ENCODE results near the gene NRP1. TPM values are rescaled to one million over a fixed set of nuclear protein-coding genes. Genes with fewer than 3 reads are reported as not detected.

NRP1 gene
- total and polyA plus RNA-seq, 2 donors, result 15.4 to 15.8 TPM

- peaks cover 0 to 3% of the 10 kb centered on the region in 2 donors for H3K4me1 ChIP-seq (ENCODE audit: control insufficient read depth in 2 of 2, insufficient read depth in 2 of 2, low read length in 2 of 2)
- 89% methylated on average over 2 of the region's 2 CpGs for WGBS
- H3K36me3 ChIP-seq (ENCODE audit: control insufficient read depth in 2 of 2, insufficient read depth in 2 of 2, low read length in 1 of 2), result no peaks in the 10 kb centered on the region
- H3K9me3 ChIP-seq (ENCODE audit: control insufficient read depth in 2 of 2, insufficient read depth in 1 of 2, low read length in 1 of 2), result no peaks in the 10 kb centered on the region
- peak in 1 of 9 donors; percentile 25 for DNase-seq (ENCODE audit: low read depth in 6 of 9, low spot score in 9 of 9)
- no peak overlapping the region for H3K4me3 ChIP-seq (ENCODE audit: low read length in 2 of 2)
- no peaks in the 10 kb centered on the region for H3K27me3 ChIP-seq (ENCODE audit: control insufficient read depth in 2 of 2, insufficient read depth in 1 of 2, low read length in 1 of 2)
- no peak overlapping the region for H3K27ac ChIP-seq (ENCODE audit: low read depth in 1 of 2, low read length in 1 of 2)
Observed at GRCh38 chr10:33215154-33215553, 119.3 kb downstream of the NRP1 start.

GRCh38 chr10:33214174-33214573, 120.3 kb downstream of the NRP1 start:
- Histone ChIP-seq H3K27me3 (ENCODE audit: control insufficient read depth in 2 of 2, insufficient read depth in 1 of 2, low read length in 1 of 2) (no peaks in the 10 kb centered on the region), H3K4me3 (ENCODE audit: low read length in 2 of 2) (no peak overlapping the region), H3K36me3 (ENCODE audit: control insufficient read depth in 2 of 2, insufficient read depth in 2 of 2, low read length in 1 of 2) (no peaks in the 10 kb centered on the region), H3K27ac (ENCODE audit: low read depth in 1 of 2, low read length in 1 of 2) (no peak overlapping the region), H3K4me1 (ENCODE audit: control insufficient read depth in 2 of 2, insufficient read depth in 2 of 2, low read length in 2 of 2) (peaks cover 0 to 3% of the 10 kb centered on the region in 2 donors), H3K9me3 (ENCODE audit: control insufficient read depth in 2 of 2, insufficient read depth in 1 of 2, low read length in 1 of 2) (no peaks in the 10 kb centered on the region)
- no peak for DNase-seq (ENCODE audit: low read depth in 6 of 9, low spot score in 9 of 9)
- 92% methylated on average over 4 of the region's 4 CpGs for WGBS

- DNase-seq (ENCODE audit: low read depth in 6 of 9, low spot score in 9 of 9), result no peak
Observed at GRCh38 chr10:33212061-33212748, 122.3 kb downstream of the NRP1 start.

GRCh38 chr10:33211106-33211878, 123.2 kb downstream of the NRP1 start:
- H3K9me3 ChIP-seq (ENCODE audit: control insufficient read depth in 2 of 2, insufficient read depth in 1 of 2, low read length in 1 of 2), result no peaks in the 10 kb centered on the region
- peak overlapping the region in 1 of 2 donors; percentile 31 for H3K27ac ChIP-seq (ENCODE audit: low read depth in 1 of 2, low read length in 1 of 2)
- H3K4me3 ChIP-seq (ENCODE audit: low read length in 2 of 2), result no peak overlapping the region
- no peaks in the 10 kb centered on the region for H3K36me3 ChIP-seq (ENCODE audit: control insufficient read depth in 2 of 2, insufficient read depth in 2 of 2, low read length in 1 of 2)
- DNase-seq (ENCODE audit: low read depth in 6 of 9, low spot score in 9 of 9), result peak in 6 of 9 donors; percentile 4 to 63 (median 24)
- 55% methylated on average over 10 of the region's 10 CpGs for WGBS
- H3K27me3 ChIP-seq (ENCODE audit: control insufficient read depth in 2 of 2, insufficient read depth in 1 of 2, low read length in 1 of 2), result no peaks in the 10 kb centered on the region
- peaks cover 0 to 3% of the 10 kb centered on the region in 2 donors for H3K4me1 ChIP-seq (ENCODE audit: control insufficient read depth in 2 of 2, insufficient read depth in 2 of 2, low read length in 2 of 2)

More at GRCh38 chr10:33212061-33212748, 122.3 kb downstream of the NRP1 start:
- 96% methylated on average over 4 of the region's 4 CpGs for WGBS
- H3K4me3 ChIP-seq (ENCODE audit: low read length in 2 of 2), result no peak overlapping the region
- no peaks in the 10 kb centered on the region for H3K36me3 ChIP-seq (ENCODE audit: control insufficient read depth in 2 of 2, insufficient read depth in 2 of 2, low read length in 1 of 2)
- no peaks in the 10 kb centered on the region for H3K27me3 ChIP-seq (ENCODE audit: control insufficient read depth in 2 of 2, insufficient read depth in 1 of 2, low read length in 1 of 2)
- H3K4me1 ChIP-seq (ENCODE audit: control insufficient read depth in 2 of 2, insufficient read depth in 2 of 2, low read length in 2 of 2), result peaks cover 0 to 3% of the 10 kb centered on the region in 2 donors
- no peak overlapping the region for H3K27ac ChIP-seq (ENCODE audit: low read depth in 1 of 2, low read length in 1 of 2)
- no peaks in the 10 kb centered on the region for H3K9me3 ChIP-seq (ENCODE audit: control insufficient read depth in 2 of 2, insufficient read depth in 1 of 2, low read length in 1 of 2)

GRCh38 chr10:33209802-33210201, 124.7 kb downstream of the NRP1 start:
- Histone ChIP-seq H3K36me3 (ENCODE audit: control insufficient read depth in 2 of 2, insufficient read depth in 2 of 2, low read length in 1 of 2) (no peaks in the 10 kb centered on the region), H3K9me3 (ENCODE audit: control insufficient read depth in 2 of 2, insufficient read depth in 1 of 2, low read length in 1 of 2) (no peaks in the 10 kb centered on the region), H3K4me1 (ENCODE audit: control insufficient read depth in 2 of 2, insufficient read depth in 2 of 2, low read length in 2 of 2) (peaks cover 0 to 3% of the 10 kb centered on the region in 2 donors), H3K27me3 (ENCODE audit: control insufficient read depth in 2 of 2, insufficient read depth in 1 of 2, low read length in 1 of 2) (no peaks in the 10 kb centered on the region), H3K4me3 (ENCODE audit: low read length in 2 of 2) (no peak overlapping the region), H3K27ac (ENCODE audit: low read depth in 1 of 2, low read length in 1 of 2) (no peak overlapping the region)
- WGBS, result 96% methylated on average over 3 of the region's 3 CpGs
- no peak for DNase-seq (ENCODE audit: low read depth in 6 of 9, low spot score in 9 of 9)

GRCh38 chr10:33208166-33208565, 126.3 kb downstream of the NRP1 start:
- no peak overlapping the region for H3K27ac ChIP-seq (ENCODE audit: low read depth in 1 of 2, low read length in 1 of 2)
- no peaks in the 10 kb centered on the region for H3K36me3 ChIP-seq (ENCODE audit: control insufficient read depth in 2 of 2, insufficient read depth in 2 of 2, low read length in 1 of 2)
- WGBS, result 98% methylated on average over 4 of the region's 4 CpGs
- no peak for DNase-seq (ENCODE audit: low read depth in 6 of 9, low spot score in 9 of 9)
- H3K9me3 ChIP-seq (ENCODE audit: control insufficient read depth in 2 of 2, insufficient read depth in 1 of 2, low read length in 1 of 2), result no peaks in the 10 kb centered on the region
- H3K27me3 ChIP-seq (ENCODE audit: control insufficient read depth in 2 of 2, insufficient read depth in 1 of 2, low read length in 1 of 2), result no peaks in the 10 kb centered on the region
- H3K4me1 ChIP-seq (ENCODE audit: control insufficient read depth in 2 of 2, insufficient read depth in 2 of 2, low read length in 2 of 2), result peaks cover 0 to 3% of the 10 kb centered on the region in 2 donors
- no peak overlapping the region for H3K4me3 ChIP-seq (ENCODE audit: low read length in 2 of 2)

GRCh38 chr10:33204031-33204430, 130.4 kb downstream of the NRP1 start:
- Histone ChIP-seq H3K4me1 (ENCODE audit: control insufficient read depth in 2 of 2, insufficient read depth in 2 of 2, low read length in 2 of 2) (no peaks in the 10 kb centered on the region), H3K9me3 (ENCODE audit: control insufficient read depth in 2 of 2, insufficient read depth in 1 of 2, low read length in 1 of 2) (no peaks in the 10 kb centered on the region), H3K4me3 (ENCODE audit: low read length in 2 of 2) (no peak overlapping the region), H3K27me3 (ENCODE audit: control insufficient read depth in 2 of 2, insufficient read depth in 1 of 2, low read length in 1 of 2) (no peaks in the 10 kb centered on the region), H3K36me3 (ENCODE audit: control insufficient read depth in 2 of 2, insufficient read depth in 2 of 2, low read length in 1 of 2) (no peaks in the 10 kb centered on the region), H3K27ac (ENCODE audit: low read depth in 1 of 2, low read length in 1 of 2) (no peak overlapping the region)
- no peak for DNase-seq (ENCODE audit: low read depth in 6 of 9, low spot score in 9 of 9)
- 95% methylated on average over 7 of the region's 7 CpGs for WGBS

GRCh38 chr10:33201971-33202370, 132.5 kb downstream of the NRP1 start:
- no peak for DNase-seq (ENCODE audit: low read depth in 6 of 9, low spot score in 9 of 9)
- H3K27ac ChIP-seq (ENCODE audit: low read depth in 1 of 2, low read length in 1 of 2), result no peak overlapping the region
- H3K36me3 ChIP-seq (ENCODE audit: control insufficient read depth in 2 of 2, insufficient read depth in 2 of 2, low read length in 1 of 2), result no peaks in the 10 kb centered on the region
- no peaks in the 10 kb centered on the region for H3K4me1 ChIP-seq (ENCODE audit: control insufficient read depth in 2 of 2, insufficient read depth in 2 of 2, low read length in 2 of 2)
- H3K9me3 ChIP-seq (ENCODE audit: control insufficient read depth in 2 of 2, insufficient read depth in 1 of 2, low read length in 1 of 2), result no peaks in the 10 kb centered on the region
- no peak overlapping the region for H3K4me3 ChIP-seq (ENCODE audit: low read length in 2 of 2)
- WGBS, result 95% methylated on average over 5 of the region's 5 CpGs
- no peaks in the 10 kb centered on the region for H3K27me3 ChIP-seq (ENCODE audit: control insufficient read depth in 2 of 2, insufficient read depth in 1 of 2, low read length in 1 of 2)

GRCh38 chr10:33201056-33201780, 133.2 kb downstream of the NRP1 start:
- Histone ChIP-seq H3K27ac (ENCODE audit: low read depth in 1 of 2, low read length in 1 of 2) (no peak overlapping the region), H3K27me3 (ENCODE audit: control insufficient read depth in 2 of 2, insufficient read depth in 1 of 2, low read length in 1 of 2) (no peaks in the 10 kb centered on the region), H3K36me3 (ENCODE audit: control insufficient read depth in 2 of 2, insufficient read depth in 2 of 2, low read length in 1 of 2) (no peaks in the 10 kb centered on the region), H3K9me3 (ENCODE audit: control insufficient read depth in 2 of 2, insufficient read depth in 1 of 2, low read length in 1 of 2) (no peaks in the 10 kb centered on the region), H3K4me3 (ENCODE audit: low read length in 2 of 2) (no peak overlapping the region), H3K4me1 (ENCODE audit: control insufficient read depth in 2 of 2, insufficient read depth in 2 of 2, low read length in 2 of 2) (no peaks in the 10 kb centered on the region)
- WGBS, result 98% methylated on average over 4 of the region's 4 CpGs
- DNase-seq (ENCODE audit: low read depth in 6 of 9, low spot score in 9 of 9), result no peak
